Gastrocnemius medialis (tissue), 4 donors: Measurements from ENCODE around the gene ABI1. TPM values are rescaled to one million over a fixed set of nuclear protein-coding genes. Genes with fewer than 3 reads are reported as not detected.
A peak's percentile ranks its signal among the peaks of the same experiment; 100 is the strongest.

Source experiments
- ATAC-seq, 2 donors: fragments of 150-250 bp; one replicate each; pipeline ENCODE4 v1.9.1; 2016
- DNase-seq, 2 donors: peaks; one replicate each; pipeline ENCODE4 v3.0.0-alpha.2; 2019
- H3K27ac ChIP-seq, 4 donors: fragments of 200-600 bp; sonication (generic); 1 replicate in 1 of 4; 2 replicates in 3 of 4; pipeline ENCODE4 v1.5.1; 2016 to 2018; ENCODE audit warnings: mild to moderate bottlenecking in 2 of 4, moderate library complexity in 1 of 4
- H3K27me3 ChIP-seq, 3 donors: fragments of 200-600 bp; sonication (generic) in 2 of 3; 1 replicate in 1 of 3; 2 replicates in 2 of 3; pipeline versions ENCODE4 v1.5.1 to v1.6.0; 2016 to 2019; ENCODE audit warnings: mild to moderate bottlenecking in 1 of 3, moderate library complexity in 1 of 3
- H3K36me3 ChIP-seq, 2 donors: fragments of 200-600 bp; sonication (generic) in 1 of 2; one replicate each; pipeline ENCODE4 v1.5.1; 2017 to 2018
- H3K4me1 ChIP-seq, 2 donors: fragments of 200-600 bp; sonication (generic) in 1 of 2; one replicate each; pipeline ENCODE4 v1.5.1; 2016 to 2017; ENCODE audit warnings: mild to moderate bottlenecking in 2 of 2
- H3K4me3 ChIP-seq, 4 donors: fragments of 200-600 bp; sonication (generic) in 3 of 4; 1 replicate in 1 of 4; 2 replicates in 3 of 4; pipeline ENCODE4 v1.5.1; 2016 to 2019; ENCODE audit warnings: mild to moderate bottlenecking in 2 of 4
- H3K9me3 ChIP-seq, 3 donors: fragments of 200-600 bp; sonication (generic) in 2 of 3; 1 replicate in 1 of 3; 2 replicates in 2 of 3; pipeline ENCODE4 v1.5.1; 2016 to 2019
- POLR2A ChIP-seq, 2 donors: fragments of 450-650 bp; IDR thresholded peaks; one replicate each; pipeline ENCODE4 v1.6.1; 2017; ENCODE audit warnings: antibody characterized with exemption in 2 of 2, mild to moderate bottlenecking in 2 of 2, moderate library complexity in 2 of 2
- in situ Hi-C, 4 donors: fragments of 200-750 bp; cut with MboI; loops; one replicate each; pipeline versions ENCODE4 v1.15.0 to v1.8.0; 2017; ENCODE audit warnings: low sequenced_read_pairs in 4 of 4
- intact Hi-C: fragments of 100-400 bp; cut with DNase I; formaldehyde crosslinking; loops from one replicate; pipeline ENCODE4 v1.15.1; 2023; ENCODE audit warnings: low total_unique reads
- total RNA-seq, 4 donors: library from RNA; depleted of rRNA; stranded (reverse); fragments of >200 nt; gene quantifications; one replicate each; pipeline versions ENCODE4 v1.1.0 to v1.2.3, GENCODE V29; 2016
- TF ChIP-seq, protein P1 (sequence below), 5 experiments: fragments of 450-650 bp in 3 of 5; fragments of 200-600 bp in 2 of 5; sonication (generic) in 2 of 5; IDR thresholded peaks in 4 of 5; conservative IDR thresholded peaks in 1 of 5; 1 replicate in 4 of 5; 2 replicates in 1 of 5; pipeline ENCODE4 v1.5.1; 2016 to 2019; ENCODE audit warnings: antibody characterized with exemption in 5 of 5, mild to moderate bottlenecking in 3 of 5, moderate library complexity in 3 of 5

The ABI1 gene
- total RNA-seq, 4 donors from 2014 or later = 20.9 to 32.6 (median 28.3) TPM

- no peaks in the 10 kb centered on the region for H3K4me1 ChIP-seq
- ATAC-seq (no peak), DNase-seq (peak; percentile 25 to 35)
- no peak overlapping the region for H3K27ac ChIP-seq
- no peak overlapping the region for H3K4me3 ChIP-seq
- in situ Hi-C loops (loop anchor here in 3 of 4 donors (5.0 to 10.0 kb wide), 3 partner anchors 149 to 156 kb away; no protein-coding TSS in a partner anchor), intact Hi-C loops (loop anchor here (1.0 kb wide), 1 partner anchor 156 kb away; no protein-coding TSS in a partner anchor)
- no peaks in the 10 kb centered on the region for H3K27me3 ChIP-seq
- H3K9me3 ChIP-seq = no peaks in the 10 kb centered on the region
- TF ChIP-seq POLR2A (IDR thresholded peaks at IDR 0.05) = no peak
- TF ChIP-seq, protein P1, sequence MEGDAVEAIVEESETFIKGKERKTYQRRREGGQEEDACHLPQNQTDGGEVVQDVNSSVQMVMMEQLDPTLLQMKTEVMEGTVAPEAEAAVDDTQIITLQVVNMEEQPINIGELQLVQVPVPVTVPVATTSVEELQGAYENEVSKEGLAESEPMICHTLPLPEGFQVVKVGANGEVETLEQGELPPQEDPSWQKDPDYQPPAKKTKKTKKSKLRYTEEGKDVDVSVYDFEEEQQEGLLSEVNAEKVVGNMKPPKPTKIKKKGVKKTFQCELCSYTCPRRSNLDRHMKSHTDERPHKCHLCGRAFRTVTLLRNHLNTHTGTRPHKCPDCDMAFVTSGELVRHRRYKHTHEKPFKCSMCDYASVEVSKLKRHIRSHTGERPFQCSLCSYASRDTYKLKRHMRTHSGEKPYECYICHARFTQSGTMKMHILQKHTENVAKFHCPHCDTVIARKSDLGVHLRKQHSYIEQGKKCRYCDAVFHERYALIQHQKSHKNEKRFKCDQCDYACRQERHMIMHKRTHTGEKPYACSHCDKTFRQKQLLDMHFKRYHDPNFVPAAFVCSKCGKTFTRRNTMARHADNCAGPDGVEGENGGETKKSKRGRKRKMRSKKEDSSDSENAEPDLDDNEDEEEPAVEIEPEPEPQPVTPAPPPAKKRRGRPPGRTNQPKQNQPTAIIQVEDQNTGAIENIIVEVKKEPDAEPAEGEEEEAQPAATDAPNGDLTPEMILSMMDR (IDR thresholded peaks at IDR 0.05 in 4 of 5, conservative IDR thresholded peaks at IDR 0.05 in 1 of 5) = peak; percentile 65 to 74 (median 70)
- H3K36me3 ChIP-seq = peaks cover 0 to 20% of the 10 kb centered on the region in 2 donors
These were observed 134.7 kb downstream of the ABI1 start for GRCh38 chr10:26725837-26726727.

DNA sequence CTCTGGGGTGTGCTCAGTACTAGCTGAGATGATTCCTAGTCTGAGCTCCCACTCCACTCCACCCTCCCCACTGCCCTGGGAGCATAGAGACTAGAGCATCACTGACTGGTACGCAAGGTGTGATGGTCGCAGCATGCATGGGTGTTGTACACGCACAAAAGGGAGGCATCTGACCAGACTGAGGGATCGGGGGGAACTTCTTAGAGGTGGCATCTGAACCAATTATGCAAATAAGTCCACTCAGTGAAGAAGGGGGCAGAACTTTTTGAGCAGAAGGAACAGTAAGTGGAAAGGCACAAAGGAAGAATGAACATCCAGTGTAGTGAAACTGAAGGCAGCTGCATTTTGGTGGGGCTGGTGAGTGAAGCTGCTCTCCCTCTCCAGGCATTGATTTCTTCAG is 137.7 kb downstream of the ABI1 start:
- no peak for DNase-seq
- no peaks in the 10 kb centered on the region for H3K4me1 ChIP-seq
- H3K36me3 ChIP-seq = peaks cover 0 to 33% of the 10 kb centered on the region in 2 donors
- TF ChIP-seq POLR2A (IDR thresholded peaks at IDR 0.05) = no peak
- TF ChIP-seq, protein P1 (IDR thresholded peaks at IDR 0.05 in 4 of 5, conservative IDR thresholded peaks at IDR 0.05 in 1 of 5) = no peak
- no peaks in the 10 kb centered on the region for H3K9me3 ChIP-seq
- no peak overlapping the region for H3K4me3 ChIP-seq
- intact Hi-C loops (no loop called here), in situ Hi-C loops (loop anchor here in 2 of 4 donors (10.0 to 25.0 kb wide), 2 partner anchors 139 to 152 kb away; partner anchors contain the start of gene ABI1 (in 1 of the 2))
- no peaks in the 10 kb centered on the region for H3K27me3 ChIP-seq
- no peak for ATAC-seq
- no peak overlapping the region for H3K27ac ChIP-seq

DNA sequence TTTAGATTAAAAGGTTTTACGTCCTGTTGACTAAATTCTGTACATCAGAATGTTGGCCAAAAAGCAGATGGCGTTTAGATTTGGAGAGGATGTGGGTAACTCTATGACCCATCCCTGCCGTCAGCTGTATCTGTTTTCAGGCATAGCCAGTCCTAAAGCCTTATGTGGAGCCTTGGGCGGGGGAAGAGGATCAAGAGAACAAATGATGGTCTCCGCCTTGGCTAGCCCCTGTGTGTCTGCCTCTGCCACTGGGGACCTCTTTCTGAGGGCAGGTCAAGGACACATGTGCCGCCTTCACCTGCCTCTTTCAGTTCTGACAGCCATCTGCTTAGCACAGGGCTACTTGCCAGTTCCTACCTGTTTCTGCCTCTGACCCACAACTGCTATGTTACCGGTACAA is 139.2 kb downstream of the ABI1 start:
- Histone ChIP-seq H3K36me3 (peaks cover 0 to 33% of the 10 kb centered on the region in 2 donors), H3K27me3 (no peaks in the 10 kb centered on the region), H3K9me3 (no peaks in the 10 kb centered on the region), H3K4me1 (no peaks in the 10 kb centered on the region), H3K27ac (no peak overlapping the region), H3K4me3 (no peak overlapping the region)
- no peak for TF ChIP-seq POLR2A (IDR thresholded peaks at IDR 0.05)
- TF ChIP-seq, protein P1 (IDR thresholded peaks at IDR 0.05 in 4 of 5, conservative IDR thresholded peaks at IDR 0.05 in 1 of 5) = no peak
- ATAC-seq (no peak), DNase-seq (no peak)
- in situ Hi-C loops = loop anchor here in 2 of 4 donors (10.0 to 25.0 kb wide), 2 partner anchors 141 to 153 kb away; partner anchors contain the start of gene ABI1 (in 1 of the 2)
- intact Hi-C loops = no loop called here

- no peak for ATAC-seq
- intact Hi-C loops (no loop called here), in situ Hi-C loops (loop anchor here in 1 of 4 donors (25.0 kb wide), 1 partner anchor 145 kb away; the partner anchor contains the start of gene ABI1)
- TF ChIP-seq, protein P1 (IDR thresholded peaks at IDR 0.05 in 4 of 5, conservative IDR thresholded peaks at IDR 0.05 in 1 of 5) = no peak
- no peak for TF ChIP-seq POLR2A (IDR thresholded peaks at IDR 0.05)
- Histone ChIP-seq H3K4me1 (no peaks in the 10 kb centered on the region), H3K4me3 (no peak overlapping the region), H3K27ac (no peak overlapping the region), H3K9me3 (no peaks in the 10 kb centered on the region), H3K27me3 (no peaks in the 10 kb centered on the region), H3K36me3 (peaks cover 0 to 20% of the 10 kb centered on the region in 2 donors)
- no peak for DNase-seq
These were observed 143.3 kb downstream of the ABI1 start for GRCh38 chr10:26717476-26717875.
